OCI-M2 (cell line): ENCODE results near the gene BTD.
"Not testable (repeated sequence)": the region's sequence is repeated elsewhere in the genome, so short reads cannot be mapped to it uniquely, and the experiment has no call there.

Source experiments
- DNase-seq: peaks from one replicate; lab custom pipeline; 2025; ENCODE audit not compliant: unreplicated experiment; lab: John Stamatoyannopoulos, UW

The BTD gene

GRCh38 chr3:15602816-15603215 lies 1.3 kb downstream of the BTD start:
- DNase-seq: not testable (repeated sequence)

- DNase-seq: not testable (repeated sequence)
These were observed 3.0 kb downstream of the BTD start for GRCh38 chr3:15604584-15604983.

- DNase-seq: no peak
These were observed 4.9 kb downstream of the BTD start for GRCh38 chr3:15606434-15606891.

GRCh38 chr3:15610082-15610759 lies 8.7 kb downstream of the BTD start:
- no peak for DNase-seq

- no peak for DNase-seq
These were observed 9.5 kb downstream of the BTD start for GRCh38 chr3:15611018-15611417.

GRCh38 chr3:15612001-15612400 lies 10.5 kb downstream of the BTD start:
- DNase-seq: no peak

- DNase-seq: no peak
These were observed 13.4 kb downstream of the BTD start for GRCh38 chr3:15614958-15615357.

GRCh38 chr3:15616053-15616452 lies 14.5 kb downstream of the BTD start:
- DNase-seq: no peak

- not testable (repeated sequence) for DNase-seq
These were observed 18.3 kb downstream of the BTD start for GRCh38 chr3:15619659-15620464.

- DNase-seq: no peak
These were observed 22.2 kb downstream of the BTD start for GRCh38 chr3:15623535-15624440.

GRCh38 chr3:15628967-15629366 lies 27.4 kb downstream of the BTD start:
- DNase-seq: no peak

- DNase-seq: no peak
These were observed 28.5 kb downstream of the BTD start for GRCh38 chr3:15629860-15630597.

- no peak for DNase-seq
These were observed 29.3 kb downstream of the BTD start for GRCh38 chr3:15630646-15631350.

GRCh38 chr3:15631426-15632211 lies 30.1 kb downstream of the BTD start:
- DNase-seq: no peak

- DNase-seq: no peak
These were observed 30.7 kb downstream of the BTD start for GRCh38 chr3:15632212-15632580.

GRCh38 chr3:15633159-15633558 lies 31.6 kb downstream of the BTD start:
- no peak for DNase-seq

- no peak for DNase-seq
These were observed 32.4 kb downstream of the BTD start for GRCh38 chr3:15633766-15634598.

- DNase-seq: no peak
These were observed 33.1 kb downstream of the BTD start for GRCh38 chr3:15634671-15635070.
